IPS-18a (cell line): ENCODE measurements around the gene DRC1.

Experiments
- H3K27ac ChIP-seq: one replicate; pipeline ENCODE4 v1.5.1; 2013; ENCODE audit warnings: low read length
- H3K27me3 ChIP-seq: one replicate; pipeline ENCODE4 v1.6.1; 2013; ENCODE audit warnings: mild to moderate bottlenecking, low read length; ENCODE audit not compliant: control insufficient read depth, insufficient read depth
- H3K36me3 ChIP-seq: one replicate; pipeline ENCODE4 v1.6.1; 2013; ENCODE audit warnings: low read depth, low read length; ENCODE audit not compliant: control insufficient read depth
- H3K4me1 ChIP-seq: one replicate; pipeline ENCODE4 v1.6.1; 2013; ENCODE audit warnings: low read depth, low read length; ENCODE audit not compliant: control insufficient read depth
- H3K4me3 ChIP-seq: one replicate; pipeline ENCODE4 v1.5.1; 2013; ENCODE audit warnings: low read length
- H3K9ac ChIP-seq: one replicate; pipeline ENCODE4 v1.6.1; 2013; ENCODE audit warnings: mild to moderate bottlenecking, low read length, moderate library complexity
- H3K9me3 ChIP-seq: one replicate; pipeline ENCODE4 v1.6.1; 2013; ENCODE audit warnings: low read depth, low read length; ENCODE audit not compliant: control insufficient read depth

DRC1 gene

GRCh38 chr2:26400723-26401122 lies 997 bp upstream of the DRC1 start:
- H3K4me3 ChIP-seq, result no peak overlapping the region
- H3K36me3 ChIP-seq, result no peaks in the 10 kb centered on the region
- H3K27me3 ChIP-seq, result peaks cover 8% of the 10 kb centered on the region
- no peaks in the 10 kb centered on the region for H3K9me3 ChIP-seq
- no peak overlapping the region for H3K9ac ChIP-seq
- no peaks in the 10 kb centered on the region for H3K4me1 ChIP-seq
- H3K27ac ChIP-seq, result no peak overlapping the region

GRCh38 chr2:26407526-26407925 lies 5.8 kb downstream of the DRC1 start:
- H3K27me3 ChIP-seq, result peaks cover 3% of the 10 kb centered on the region
- H3K4me1 ChIP-seq, result no peaks in the 10 kb centered on the region
- no peak overlapping the region for H3K9ac ChIP-seq
- no peak overlapping the region for H3K27ac ChIP-seq
- H3K36me3 ChIP-seq, result no peaks in the 10 kb centered on the region
- H3K4me3 ChIP-seq, result no peak overlapping the region
- H3K9me3 ChIP-seq, result no peaks in the 10 kb centered on the region

- Histone ChIP-seq H3K9ac (no peak overlapping the region), H3K27me3 (no peaks in the 10 kb centered on the region), H3K4me1 (no peaks in the 10 kb centered on the region), H3K36me3 (no peaks in the 10 kb centered on the region), H3K9me3 (no peaks in the 10 kb centered on the region), H3K4me3 (no peak overlapping the region), H3K27ac (no peak overlapping the region)
These were observed 8.1 kb downstream of the DRC1 start for GRCh38 chr2:26409785-26410184.

- no peaks in the 10 kb centered on the region for H3K9me3 ChIP-seq
- H3K27ac ChIP-seq, result no peak overlapping the region
These were observed 9.1 kb downstream of the DRC1 start for GRCh38 chr2:26410764-26411243.

GRCh38 chr2:26411419-26411818 lies 9.7 kb downstream of the DRC1 start:
- Histone ChIP-seq H3K4me1 (no peaks in the 10 kb centered on the region), H3K4me3 (no peak overlapping the region), H3K9ac (no peak overlapping the region), H3K36me3 (no peaks in the 10 kb centered on the region), H3K9me3 (no peaks in the 10 kb centered on the region), H3K27me3 (no peaks in the 10 kb centered on the region), H3K27ac (no peak overlapping the region)

More at GRCh38 chr2:26410764-26411243, 9.1 kb downstream of the DRC1 start:
- Histone ChIP-seq H3K27me3 (no peaks in the 10 kb centered on the region), H3K9ac (no peak overlapping the region), H3K36me3 (no peaks in the 10 kb centered on the region), H3K4me1 (no peaks in the 10 kb centered on the region), H3K4me3 (no peak overlapping the region)

- H3K9me3 ChIP-seq, result no peaks in the 10 kb centered on the region
- H3K4me3 ChIP-seq, result no peak overlapping the region
- no peaks in the 10 kb centered on the region for H3K36me3 ChIP-seq
- no peaks in the 10 kb centered on the region for H3K27me3 ChIP-seq
- H3K9ac ChIP-seq, result no peak overlapping the region
- no peak overlapping the region for H3K27ac ChIP-seq
- no peaks in the 10 kb centered on the region for H3K4me1 ChIP-seq
These were observed 10.5 kb downstream of the DRC1 start for GRCh38 chr2:26412091-26412673.

GRCh38 chr2:26414311-26414710 lies 12.6 kb downstream of the DRC1 start:
- Histone ChIP-seq H3K27me3 (no peaks in the 10 kb centered on the region), H3K9me3 (no peaks in the 10 kb centered on the region), H3K36me3 (no peaks in the 10 kb centered on the region), H3K4me3 (no peak overlapping the region), H3K27ac (no peak overlapping the region), H3K9ac (no peak overlapping the region), H3K4me1 (no peaks in the 10 kb centered on the region)

- H3K36me3 ChIP-seq, result no peaks in the 10 kb centered on the region
- no peaks in the 10 kb centered on the region for H3K9me3 ChIP-seq
- no peak overlapping the region for H3K4me3 ChIP-seq
- H3K27ac ChIP-seq, result no peak overlapping the region
- H3K4me1 ChIP-seq, result peaks cover 5% of the 10 kb centered on the region
- H3K9ac ChIP-seq, result no peak overlapping the region
- H3K27me3 ChIP-seq, result no peaks in the 10 kb centered on the region
These were observed 20.2 kb downstream of the DRC1 start for GRCh38 chr2:26421961-26422360.

- Histone ChIP-seq H3K9ac (no peak overlapping the region), H3K4me1 (peaks cover 5% of the 10 kb centered on the region), H3K27me3 (no peaks in the 10 kb centered on the region), H3K36me3 (no peaks in the 10 kb centered on the region), H3K9me3 (no peaks in the 10 kb centered on the region), H3K4me3 (no peak overlapping the region), H3K27ac (no peak overlapping the region)
These were observed 21.4 kb downstream of the DRC1 start for GRCh38 chr2:26422947-26423629.

- no peak overlapping the region for H3K4me3 ChIP-seq
- no peak overlapping the region for H3K27ac ChIP-seq
- H3K36me3 ChIP-seq, result no peaks in the 10 kb centered on the region
- H3K4me1 ChIP-seq, result peaks cover 5% of the 10 kb centered on the region
- no peaks in the 10 kb centered on the region for H3K27me3 ChIP-seq
- H3K9me3 ChIP-seq, result no peaks in the 10 kb centered on the region
- H3K9ac ChIP-seq, result no peak overlapping the region
These were observed 22.0 kb downstream of the DRC1 start for GRCh38 chr2:26423750-26424149.

GRCh38 chr2:26424221-26424620 lies 22.5 kb downstream of the DRC1 start:
- Histone ChIP-seq H3K9me3 (no peaks in the 10 kb centered on the region), H3K36me3 (no peaks in the 10 kb centered on the region), H3K27me3 (no peaks in the 10 kb centered on the region), H3K4me1 (peaks cover 5% of the 10 kb centered on the region), H3K4me3 (no peak overlapping the region), H3K9ac (no peak overlapping the region), H3K27ac (no peak overlapping the region)

GRCh38 chr2:26428846-26429245 lies 27.1 kb downstream of the DRC1 start:
- Histone ChIP-seq H3K36me3 (no peaks in the 10 kb centered on the region), H3K4me1 (no peaks in the 10 kb centered on the region), H3K9ac (no peak overlapping the region), H3K9me3 (no peaks in the 10 kb centered on the region), H3K4me3 (no peak overlapping the region), H3K27me3 (no peaks in the 10 kb centered on the region), H3K27ac (no peak overlapping the region)
